Measurements from ENCODE around the gene C17orf113.

Gene C17orf113

DNA sequence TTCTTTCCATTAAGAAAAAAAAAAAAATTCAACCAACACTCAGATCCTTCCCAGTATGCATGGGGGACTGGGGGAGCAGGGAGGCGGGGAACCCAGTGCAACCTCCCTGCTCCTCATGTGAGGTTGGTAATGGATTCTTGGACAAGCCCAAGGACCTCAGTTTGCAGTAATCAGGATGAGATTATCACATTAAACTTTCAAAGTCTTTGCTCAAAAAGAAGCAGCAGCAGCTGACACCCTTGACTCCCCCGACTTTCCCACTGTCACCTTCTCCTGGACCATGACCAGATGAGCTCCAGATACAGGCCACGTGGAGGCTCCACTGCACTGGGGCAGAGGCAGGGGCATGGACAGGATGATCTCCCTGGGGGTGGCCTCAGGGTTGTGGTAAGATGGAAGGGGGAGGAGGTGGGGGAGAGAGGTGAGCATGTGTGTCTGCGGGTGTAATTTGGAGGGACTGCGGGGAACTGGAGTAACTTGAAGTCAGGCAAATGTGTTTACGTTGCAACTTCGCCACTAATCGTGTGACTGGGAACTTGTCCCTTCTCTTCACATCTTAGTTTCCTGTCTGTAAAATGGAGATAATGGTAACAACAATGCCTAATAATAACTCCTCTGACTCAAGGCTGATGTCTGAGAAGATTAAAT, 28.1 kb upstream of the C17orf113 start:
- TF ChIP-seq, protein P1, sequence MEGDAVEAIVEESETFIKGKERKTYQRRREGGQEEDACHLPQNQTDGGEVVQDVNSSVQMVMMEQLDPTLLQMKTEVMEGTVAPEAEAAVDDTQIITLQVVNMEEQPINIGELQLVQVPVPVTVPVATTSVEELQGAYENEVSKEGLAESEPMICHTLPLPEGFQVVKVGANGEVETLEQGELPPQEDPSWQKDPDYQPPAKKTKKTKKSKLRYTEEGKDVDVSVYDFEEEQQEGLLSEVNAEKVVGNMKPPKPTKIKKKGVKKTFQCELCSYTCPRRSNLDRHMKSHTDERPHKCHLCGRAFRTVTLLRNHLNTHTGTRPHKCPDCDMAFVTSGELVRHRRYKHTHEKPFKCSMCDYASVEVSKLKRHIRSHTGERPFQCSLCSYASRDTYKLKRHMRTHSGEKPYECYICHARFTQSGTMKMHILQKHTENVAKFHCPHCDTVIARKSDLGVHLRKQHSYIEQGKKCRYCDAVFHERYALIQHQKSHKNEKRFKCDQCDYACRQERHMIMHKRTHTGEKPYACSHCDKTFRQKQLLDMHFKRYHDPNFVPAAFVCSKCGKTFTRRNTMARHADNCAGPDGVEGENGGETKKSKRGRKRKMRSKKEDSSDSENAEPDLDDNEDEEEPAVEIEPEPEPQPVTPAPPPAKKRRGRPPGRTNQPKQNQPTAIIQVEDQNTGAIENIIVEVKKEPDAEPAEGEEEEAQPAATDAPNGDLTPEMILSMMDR (IDR thresholded peaks at IDR 0.05; ENCODE audit: insufficient read depth, low read depth, low read length, missing control alignments): no peak
- DNase-seq (ENCODE audit: low read depth): no peak
- no peak overlapping the region for H3K4me3 ChIP-seq (ENCODE audit: low read length)

DNA sequence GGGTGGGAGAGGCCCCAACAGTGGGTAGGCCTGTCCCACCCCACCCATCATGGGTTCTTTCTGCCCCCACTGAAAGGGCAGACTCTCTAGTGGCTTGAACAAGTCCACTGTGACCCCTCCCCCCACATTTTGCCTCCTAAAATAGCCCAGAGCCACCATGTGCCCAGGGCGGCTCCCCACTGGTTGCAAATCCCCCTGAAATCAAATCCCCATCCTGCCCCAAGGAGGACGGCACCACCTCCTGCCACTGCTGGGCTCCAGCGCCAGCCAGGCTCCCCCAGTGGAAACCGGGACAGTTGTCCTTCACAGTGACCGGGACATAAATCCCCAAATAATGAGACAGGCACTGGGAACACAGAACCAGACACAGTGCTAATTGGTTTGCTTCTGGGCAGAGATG, 27.4 kb upstream of the C17orf113 start:
- H3K4me3 ChIP-seq (ENCODE audit: low read length): no peak overlapping the region
- DNase-seq (ENCODE audit: low read depth): no peak
- TF ChIP-seq, protein P1 (IDR thresholded peaks at IDR 0.05; ENCODE audit: insufficient read depth, low read depth, low read length, missing control alignments): no peak

DNA sequence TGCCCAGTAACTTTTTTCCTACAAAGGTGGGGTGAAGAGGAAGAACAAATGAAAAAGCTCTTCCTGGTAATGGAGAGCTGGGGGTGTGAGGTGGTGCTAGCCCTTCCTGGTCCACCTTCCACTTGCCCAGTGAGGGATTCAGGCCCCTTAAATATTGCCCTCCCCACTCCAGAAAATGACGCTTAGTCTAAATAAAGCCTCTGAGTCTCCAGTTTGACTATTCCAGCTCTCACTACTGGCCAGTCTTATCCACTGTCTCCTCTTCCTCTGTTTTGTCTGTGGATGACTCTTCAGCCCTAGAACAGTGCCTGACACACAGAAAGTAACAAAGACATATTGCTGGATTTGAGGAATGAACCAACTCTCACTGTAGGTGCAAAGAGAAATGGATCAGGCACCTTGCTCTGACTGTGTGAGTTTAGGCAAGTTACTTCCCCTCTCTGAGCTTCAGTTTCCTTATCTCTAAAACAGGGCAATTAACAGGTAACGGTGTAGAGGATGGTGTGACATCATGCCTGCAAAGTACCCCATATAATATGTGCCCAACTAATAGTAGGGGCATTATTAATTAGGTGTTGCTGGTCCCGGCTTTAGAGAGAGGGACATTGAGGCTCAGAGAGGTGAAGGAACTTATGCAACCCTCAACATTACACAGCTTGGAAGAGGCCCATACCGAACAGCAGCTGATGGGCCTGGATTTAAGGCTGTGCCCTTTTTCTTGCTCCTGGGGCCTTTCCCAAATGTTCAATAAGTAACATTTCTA, 26.6 kb upstream of the C17orf113 start:
- TF ChIP-seq, protein P1 (IDR thresholded peaks at IDR 0.05; ENCODE audit: insufficient read depth, low read depth, low read length, missing control alignments): no peak
- no peak for DNase-seq (ENCODE audit: low read depth)

DNA sequence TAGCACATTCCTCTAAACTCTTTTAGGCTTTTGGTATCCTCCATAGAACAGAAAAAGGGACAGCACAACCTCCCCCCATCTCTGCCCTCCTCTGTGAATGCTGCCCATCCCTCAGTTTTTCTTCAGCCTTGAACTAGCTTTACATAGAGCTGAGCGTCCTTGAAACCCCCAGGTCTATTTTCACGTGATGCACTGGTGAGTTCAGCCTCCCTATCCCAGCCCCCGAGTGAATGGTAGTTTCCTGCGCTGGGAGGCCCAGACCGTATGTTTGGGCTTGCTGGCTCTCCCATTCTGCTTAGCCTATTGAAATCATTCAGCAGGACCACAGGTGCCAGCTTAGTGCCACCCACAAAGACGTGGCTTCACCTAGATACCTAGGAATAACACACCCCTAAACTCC, 25.4 kb upstream of the C17orf113 start:
- H3K4me3 ChIP-seq (ENCODE audit: low read length): no peak overlapping the region
- DNase-seq (ENCODE audit: low read depth): no peak
- TF ChIP-seq, protein P1 (IDR thresholded peaks at IDR 0.05; ENCODE audit: insufficient read depth, low read depth, low read length, missing control alignments): no peak

More for the DNA sequence above, 26.6 kb upstream of the C17orf113 start:
- H3K4me3 ChIP-seq (ENCODE audit: low read length): no peak overlapping the region

DNA sequence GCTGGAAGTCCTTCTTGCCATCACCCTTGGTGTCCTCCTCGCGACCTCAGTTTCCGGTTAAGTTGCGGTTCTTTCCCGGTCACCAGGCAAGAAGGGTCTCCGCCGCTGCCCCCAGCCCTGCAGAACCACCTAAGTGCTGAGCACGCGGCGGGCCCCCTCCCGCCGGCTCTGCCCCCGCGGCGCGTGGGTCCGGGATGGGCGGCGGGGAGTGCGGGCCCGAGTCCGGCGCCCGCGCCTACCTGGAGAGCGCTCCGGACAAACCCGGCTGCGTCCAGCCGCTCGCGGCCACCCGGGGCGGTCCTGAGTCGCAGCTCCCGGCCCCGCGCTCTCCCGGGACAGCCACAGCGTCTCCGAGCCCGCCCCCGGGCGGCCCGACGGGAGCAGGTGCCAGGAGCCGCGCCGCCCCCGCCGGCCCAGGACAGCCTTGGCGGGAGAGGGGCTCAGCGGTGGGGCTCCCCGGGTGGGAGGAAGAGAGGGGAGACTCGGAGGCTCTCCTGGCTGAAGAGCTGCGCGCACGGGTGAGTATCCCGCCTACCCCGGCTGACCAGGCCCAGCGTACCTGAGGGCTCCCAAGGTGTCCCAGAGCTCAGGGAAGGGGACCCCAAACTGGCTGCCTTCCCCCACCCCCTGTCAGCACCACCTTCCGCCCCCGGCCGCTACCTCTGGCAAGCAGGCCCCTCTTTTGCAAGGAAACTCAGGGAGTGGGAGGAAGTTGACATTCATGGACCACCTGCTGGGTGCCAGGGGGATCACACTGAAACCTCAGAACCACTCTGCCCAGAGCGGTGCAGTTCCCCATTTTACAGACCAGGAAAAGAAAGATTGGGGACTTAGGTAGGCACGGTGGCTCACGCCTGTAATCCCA, 22.2 kb upstream of the C17orf113 start:
- no peak overlapping the region for H3K4me3 ChIP-seq (ENCODE audit: low read length)
- no peak for DNase-seq (ENCODE audit: low read depth)
- TF ChIP-seq, protein P1 (IDR thresholded peaks at IDR 0.05; ENCODE audit: insufficient read depth, low read depth, low read length, missing control alignments): no peak

DNA sequence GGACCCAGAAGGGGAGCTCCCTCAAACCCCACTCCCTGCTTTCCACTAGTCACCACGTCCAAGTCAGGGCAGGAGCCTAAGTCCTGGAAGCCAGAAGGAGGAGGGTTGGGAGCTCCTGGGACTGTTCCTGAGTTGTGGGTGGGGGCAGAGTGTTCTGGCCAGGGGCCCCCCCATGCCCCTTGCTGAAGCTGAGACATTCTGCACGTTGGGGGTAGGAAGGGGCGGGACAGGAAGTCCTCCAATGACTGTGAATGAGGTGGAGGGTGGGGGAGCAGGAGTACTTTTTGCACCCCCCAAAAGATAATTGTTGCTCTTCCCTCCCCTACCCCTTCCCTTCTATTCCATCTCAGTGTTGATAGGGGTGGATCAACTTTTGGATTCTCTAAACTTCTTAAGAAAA, 21.4 kb upstream of the C17orf113 start:
- TF ChIP-seq, protein P1 (IDR thresholded peaks at IDR 0.05; ENCODE audit: insufficient read depth, low read depth, low read length, missing control alignments): no peak
- DNase-seq (ENCODE audit: low read depth): no peak
- no peak overlapping the region for H3K4me3 ChIP-seq (ENCODE audit: low read length)
